NCI-H2196 (cell line): ENCODE results near the gene ST3GAL6.

ENCODE experiments used
- DNase-seq: peaks from one replicate; lab custom pipeline; 2025; ENCODE audit not compliant: unreplicated experiment; lab: John Stamatoyannopoulos, UW

ST3GAL6 gene

DNA sequence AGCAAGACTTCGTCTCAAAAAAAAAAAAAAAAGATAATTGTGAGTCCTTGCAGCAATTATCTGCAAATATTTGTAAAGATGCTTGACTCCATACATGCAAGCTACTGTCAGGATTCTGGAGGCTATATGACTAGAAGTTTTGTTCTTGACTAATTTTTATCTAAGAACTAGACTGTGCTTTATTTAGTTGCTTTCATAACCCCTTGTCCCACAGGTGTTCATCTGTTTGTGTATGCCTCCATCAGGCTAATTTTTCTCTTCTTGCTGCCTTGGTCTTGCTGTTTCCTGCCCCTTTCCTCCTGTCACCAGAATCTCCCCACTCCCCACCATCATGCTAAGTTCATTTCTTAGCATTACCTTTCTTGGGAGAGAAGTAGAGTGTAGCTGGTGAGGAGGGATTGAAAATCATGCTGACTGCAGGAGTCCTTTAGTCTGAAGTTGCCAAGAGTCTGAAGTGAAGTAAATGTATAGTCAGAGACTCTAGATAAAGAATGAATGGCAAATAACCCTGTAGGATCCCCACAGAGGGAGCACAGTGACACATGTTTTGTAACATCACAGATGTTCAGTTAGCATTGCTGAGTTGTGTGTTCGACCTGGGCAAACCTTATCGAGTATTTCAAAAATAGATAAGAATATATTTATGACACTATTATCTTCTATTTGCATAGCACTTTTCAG lies 12.5 kb downstream of the ST3GAL6 start:
- no peak for DNase-seq

DNA sequence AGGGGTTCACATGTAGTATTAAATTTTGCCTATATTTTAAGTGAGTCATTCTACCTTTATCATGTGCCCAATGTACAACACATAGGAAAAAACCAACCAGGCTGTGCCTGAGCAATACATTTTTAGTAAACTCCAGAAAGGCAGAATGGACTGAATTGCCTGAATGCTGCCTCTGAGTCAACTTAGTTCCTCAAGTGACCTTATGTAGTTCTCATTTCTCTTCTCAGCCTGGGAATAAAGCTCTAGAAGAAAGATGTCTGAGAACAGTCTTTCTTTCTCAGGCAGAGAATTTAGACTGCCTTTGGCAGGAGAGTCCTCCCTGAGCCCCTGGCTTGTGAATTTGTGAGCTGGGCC lies 13.0 kb downstream of the ST3GAL6 start:
- no peak for DNase-seq

DNA sequence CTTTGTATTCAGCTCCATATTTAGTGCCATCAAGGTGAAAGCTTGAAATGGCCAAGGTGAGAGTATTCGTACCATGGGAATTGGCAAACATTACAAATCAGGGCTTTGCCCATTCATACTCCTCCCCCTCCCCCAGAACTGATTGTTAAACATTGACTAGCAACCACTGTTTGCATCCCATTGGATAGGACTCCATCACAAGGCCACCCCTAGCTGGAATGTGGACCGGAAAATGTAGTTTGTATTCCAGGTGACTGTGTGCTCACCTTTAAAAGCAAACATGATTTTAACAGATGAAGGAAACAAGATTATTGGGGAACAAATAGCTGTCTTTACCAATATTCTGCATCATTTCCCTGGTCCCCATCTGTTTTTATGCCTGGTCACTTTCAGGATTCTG lies 14.1 kb downstream of the ST3GAL6 start:
- no peak for DNase-seq

GRCh38 chr3:98777801-98778220 lies 14.7 kb downstream of the ST3GAL6 start:
- DNase-seq, result no peak

- DNase-seq, result no peak
Observed at GRCh38 chr3:98778383-98778782, 15.2 kb downstream of the ST3GAL6 start.

DNA sequence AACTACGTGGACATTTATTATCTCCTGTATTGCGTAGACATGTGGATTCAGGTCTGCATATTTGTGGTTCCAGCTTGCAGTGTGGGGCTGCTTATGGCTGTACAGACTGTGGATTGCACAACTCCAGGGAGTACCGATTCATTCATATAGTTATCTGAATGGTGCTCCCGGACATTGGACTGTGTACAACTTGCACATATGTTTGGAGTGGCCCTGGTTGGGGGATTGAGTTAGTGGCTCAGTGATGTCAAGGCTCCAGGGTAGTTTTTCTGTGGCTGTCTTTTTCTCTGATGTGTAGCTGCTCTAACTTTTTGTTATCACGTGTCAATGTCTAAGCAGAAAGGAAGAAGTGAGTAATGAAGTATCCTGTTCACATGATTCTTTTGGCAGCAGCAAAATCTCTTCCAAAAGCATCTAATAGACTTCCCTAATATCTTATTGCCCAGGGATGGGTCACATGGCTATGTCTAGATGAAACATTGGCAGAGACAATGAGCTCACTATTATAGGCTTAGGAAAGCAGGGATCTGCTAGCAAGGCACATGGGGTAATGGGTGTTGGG lies 15.8 kb downstream of the ST3GAL6 start:
- no peak for DNase-seq

DNA sequence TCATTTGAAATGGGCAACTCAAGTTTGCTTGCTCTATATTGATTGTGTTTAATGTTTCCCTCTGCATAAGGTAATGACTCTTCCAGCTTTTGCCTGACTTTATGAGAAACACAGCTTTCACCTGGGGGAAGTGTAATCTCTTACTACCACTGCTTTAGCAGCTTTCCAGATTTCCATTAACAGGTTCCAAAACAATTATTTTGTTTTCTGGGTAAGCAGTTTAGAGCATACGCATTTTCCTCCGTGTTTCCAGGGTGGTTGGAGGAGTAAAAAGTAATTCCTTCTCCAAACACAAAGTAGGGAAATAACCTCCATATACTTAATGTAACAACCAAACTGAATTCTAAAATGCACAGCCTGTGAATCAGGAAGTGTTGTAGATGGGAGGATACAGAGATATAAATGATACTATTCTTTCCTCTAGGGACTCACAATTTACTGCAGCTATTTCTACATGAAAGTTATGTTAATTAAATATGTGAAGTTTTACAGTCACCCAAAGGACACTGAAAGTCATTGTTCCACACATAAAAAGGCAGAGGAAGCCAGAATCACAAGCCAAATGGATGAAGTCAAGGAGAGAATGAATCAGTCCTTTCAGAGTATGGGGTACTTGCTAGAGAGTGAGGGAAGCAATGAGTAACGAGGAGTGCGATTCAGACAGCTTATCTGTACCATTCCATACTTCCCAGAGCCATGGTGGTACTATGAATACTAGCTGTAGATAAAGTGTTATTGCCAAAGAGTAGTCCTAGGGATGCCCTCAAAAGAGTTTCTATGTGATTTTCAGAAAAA lies 16.6 kb downstream of the ST3GAL6 start:
- no peak for DNase-seq

DNA sequence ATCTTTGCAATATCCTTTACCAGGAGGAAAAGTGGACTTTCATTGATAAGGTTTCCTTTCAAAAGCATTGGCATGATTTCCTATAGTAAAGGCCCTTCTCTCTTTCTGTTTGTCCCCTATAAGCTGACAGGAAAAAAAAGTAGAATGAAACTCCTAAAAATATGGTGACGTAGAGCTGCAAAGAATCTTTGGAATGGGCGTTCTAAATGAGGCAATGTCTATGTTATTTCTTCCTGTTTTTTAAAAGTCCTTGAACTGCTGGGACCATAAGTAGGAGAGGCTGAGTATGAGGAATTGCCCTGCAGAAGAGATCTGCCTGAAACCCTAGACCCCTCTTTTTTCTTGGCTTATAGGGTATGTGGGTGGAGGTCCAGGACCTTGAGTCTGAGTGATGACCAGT lies 17.2 kb downstream of the ST3GAL6 start:
- DNase-seq, result no peak

DNA sequence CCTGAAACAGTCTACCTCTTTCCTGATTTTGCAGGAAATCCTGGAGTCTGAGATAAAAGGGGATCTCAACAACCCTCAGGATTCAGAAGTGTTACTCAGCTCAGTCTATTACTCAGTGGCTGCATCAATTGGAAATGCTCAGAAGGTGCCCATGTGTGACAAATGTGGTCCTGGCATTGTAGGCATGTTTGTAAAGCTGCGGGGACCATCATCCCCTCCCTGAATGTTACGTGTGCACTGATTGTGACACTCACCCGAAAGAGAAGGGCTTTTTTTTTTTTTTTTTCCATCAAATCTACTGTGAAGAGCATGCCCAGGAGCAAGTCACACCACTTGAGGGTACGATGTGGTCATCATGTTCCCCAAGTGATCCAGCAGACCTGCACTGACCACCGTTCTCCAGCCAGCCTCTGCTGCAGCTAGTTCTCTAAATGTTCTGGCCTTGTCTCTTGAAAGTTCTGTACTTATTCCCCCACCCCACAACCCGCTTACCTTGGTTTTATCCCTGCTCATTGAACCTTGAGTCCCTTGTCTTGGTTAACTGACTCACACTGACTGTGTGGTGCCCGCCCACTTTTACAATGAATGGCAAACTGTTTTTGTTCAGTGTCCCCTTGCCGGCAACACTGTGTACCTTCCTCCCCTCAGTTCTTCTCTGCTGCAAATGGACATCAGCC lies 19.8 kb downstream of the ST3GAL6 start:
- no peak for DNase-seq

DNA sequence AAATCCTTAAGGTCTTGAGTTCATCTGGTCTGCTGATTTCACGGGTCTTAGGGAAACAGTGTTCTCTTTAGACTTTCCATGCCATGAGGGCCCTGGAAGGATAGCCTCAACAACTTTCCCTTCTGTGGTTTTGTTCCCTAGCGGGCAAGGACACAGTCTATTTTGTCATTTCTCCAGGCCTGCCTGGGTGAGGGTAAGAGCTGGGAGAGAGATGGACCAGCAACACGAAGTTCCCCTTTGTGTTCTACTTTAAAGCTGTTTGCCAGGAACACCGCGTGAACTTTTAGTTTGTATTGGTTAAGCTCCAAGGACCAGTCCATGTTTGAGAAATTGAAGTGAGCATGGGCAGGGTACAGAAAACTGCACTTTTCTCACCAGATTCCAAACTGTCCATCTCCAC lies 20.9 kb downstream of the ST3GAL6 start:
- no peak for DNase-seq

GRCh38 chr3:98784666-98785600 lies 21.8 kb downstream of the ST3GAL6 start:
- DNase-seq, result no peak

DNA sequence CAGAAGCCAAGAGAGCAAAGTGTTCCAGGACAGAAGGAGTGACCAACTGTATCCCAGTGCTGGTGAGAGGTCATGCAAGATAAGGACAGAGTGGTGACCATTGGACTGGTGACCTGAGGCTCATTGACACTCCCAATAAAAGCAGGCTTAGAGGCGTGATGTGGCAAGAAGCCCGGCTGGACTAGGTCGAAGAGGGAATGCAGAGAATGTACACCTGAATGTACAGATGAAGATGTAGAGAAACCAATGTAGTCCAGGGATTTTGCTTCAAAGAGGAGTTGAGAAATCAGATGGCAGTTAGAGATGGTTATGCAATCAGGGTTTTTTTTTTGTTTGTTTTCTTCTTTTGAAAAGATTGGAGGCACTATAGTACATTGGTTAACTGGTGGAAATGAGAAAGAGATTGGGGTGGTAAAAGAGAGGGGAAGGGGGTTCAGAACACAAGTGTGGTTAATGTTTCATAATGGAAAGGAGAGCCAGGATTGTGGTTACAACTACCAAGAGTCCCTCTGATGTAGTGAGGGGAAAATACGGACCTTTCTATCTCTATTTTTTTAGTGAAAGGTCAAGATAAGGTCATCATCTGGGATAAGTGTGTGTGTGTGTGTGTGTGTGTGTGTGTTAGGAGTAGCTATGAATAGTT lies 23.3 kb downstream of the ST3GAL6 start:
- DNase-seq, result no peak

GRCh38 chr3:98787181-98787580 lies 24.0 kb downstream of the ST3GAL6 start:
- no peak for DNase-seq

DNA sequence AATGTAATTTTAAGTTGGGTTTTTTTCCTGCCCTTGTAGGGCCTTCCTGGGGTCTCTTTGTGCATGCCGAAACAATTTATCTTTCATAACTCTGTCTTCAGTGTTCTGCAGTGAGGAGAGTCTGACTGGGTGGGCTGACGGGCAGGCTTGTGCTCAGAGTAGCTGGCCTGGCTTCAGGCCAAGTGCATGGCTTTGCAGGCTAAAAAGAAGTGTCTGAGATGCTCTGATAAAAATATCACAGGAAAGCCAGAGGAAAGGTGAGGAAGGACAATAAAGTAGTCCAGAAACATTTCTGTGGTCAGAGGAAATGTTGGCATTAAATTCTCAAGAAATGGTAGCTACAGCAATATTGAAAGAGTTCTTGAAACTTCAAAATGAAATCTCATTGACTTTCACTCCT lies 25.5 kb downstream of the ST3GAL6 start:
- DNase-seq, result no peak

GRCh38 chr3:98791341-98792325 lies 28.5 kb downstream of the ST3GAL6 start:
- DNase-seq, result no peak

GRCh38 chr3:98793971-98794370 lies 30.8 kb downstream of the ST3GAL6 start:
- DNase-seq, result no peak

DNA sequence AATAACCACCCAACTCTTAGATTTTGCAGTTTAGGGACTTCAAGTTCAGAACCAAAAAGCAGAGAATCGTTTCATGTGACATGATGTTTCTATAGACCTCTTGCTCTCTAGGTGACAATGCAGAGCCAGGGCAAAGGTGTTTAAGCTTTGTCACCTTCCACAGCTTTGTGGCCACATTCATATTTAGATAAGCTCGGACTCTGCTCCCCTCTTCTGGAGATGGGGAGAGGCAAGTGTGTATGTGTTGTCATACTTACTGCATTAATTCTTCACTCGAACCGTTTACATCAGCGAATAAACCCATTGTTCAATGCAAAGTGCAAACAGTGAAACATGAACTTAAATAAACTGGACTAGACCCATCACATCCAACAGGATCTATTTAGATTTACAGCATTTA lies 33.2 kb downstream of the ST3GAL6 start:
- DNase-seq, result no peak

DNA sequence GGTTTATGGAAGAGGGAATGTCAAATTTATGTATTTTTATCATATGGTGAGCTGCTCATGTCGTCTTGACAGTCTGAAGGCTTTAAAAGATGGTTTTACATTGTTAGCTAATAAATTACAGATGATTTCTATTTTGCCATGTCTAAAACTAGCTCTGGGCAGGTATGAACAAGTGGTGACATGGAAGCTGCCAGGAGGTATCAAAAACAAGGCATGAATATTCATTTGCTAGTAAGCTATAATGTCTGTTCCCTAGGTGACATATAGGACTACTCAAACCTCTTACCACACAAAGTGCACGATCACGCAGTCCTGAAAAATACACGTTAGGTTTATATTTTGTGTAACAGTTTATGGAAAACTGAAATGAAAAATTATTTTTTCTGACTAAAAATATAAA lies 34.8 kb downstream of the ST3GAL6 start:
- no peak for DNase-seq

DNA sequence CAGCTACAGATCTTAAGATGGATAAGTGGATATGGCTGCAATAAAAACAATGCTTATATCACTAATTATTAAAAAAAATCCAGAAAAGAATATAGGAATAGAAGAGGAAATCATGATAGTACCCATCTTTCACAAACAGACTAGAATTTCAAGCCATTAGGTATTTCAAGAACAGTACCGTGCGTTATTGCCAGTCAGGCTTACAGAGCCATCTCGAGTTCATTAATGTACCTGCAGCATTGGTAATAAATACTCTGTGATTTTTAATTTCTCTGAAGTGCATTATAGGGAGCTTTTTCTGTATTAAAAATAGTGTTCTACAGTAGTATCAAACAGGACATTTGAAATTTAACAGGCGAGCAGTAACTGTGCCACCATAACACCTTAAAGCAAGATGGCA lies 35.7 kb downstream of the ST3GAL6 start:
- no peak for DNase-seq
